Tibial nerve (tissue), 4 donors: ENCODE measurements around the gene NAIF1.

Experiments used
- EP300 ChIP-seq, 2 donors: sonication (generic); formaldehyde crosslinking; IDR thresholded peaks; one replicate each; pipeline ENCODE4 v1.6.1; 2017; ENCODE audit warnings: antibody characterized with exemption in 2 of 2, mild to moderate bottlenecking in 1 of 2
- POLR2A ChIP-seq, 2 donors: fragments of 450-650 bp; IDR thresholded peaks; one replicate each; pipeline ENCODE4 v1.6.1; 2017; ENCODE audit warnings: antibody characterized with exemption in 2 of 2, mild to moderate bottlenecking in 2 of 2, moderate library complexity in 2 of 2
- TF ChIP-seq, protein P1 (sequence below), 5 experiments: fragments of 200-600 bp in 3 of 5; fragments of 450-650 bp in 2 of 5; sonication (generic) in 3 of 5; IDR thresholded peaks; one replicate each; pipeline ENCODE4 v1.5.1; 2016 to 2019; ENCODE audit warnings: antibody characterized with exemption in 5 of 5, mild to moderate bottlenecking in 3 of 5, moderate library complexity in 2 of 5

DNA sequence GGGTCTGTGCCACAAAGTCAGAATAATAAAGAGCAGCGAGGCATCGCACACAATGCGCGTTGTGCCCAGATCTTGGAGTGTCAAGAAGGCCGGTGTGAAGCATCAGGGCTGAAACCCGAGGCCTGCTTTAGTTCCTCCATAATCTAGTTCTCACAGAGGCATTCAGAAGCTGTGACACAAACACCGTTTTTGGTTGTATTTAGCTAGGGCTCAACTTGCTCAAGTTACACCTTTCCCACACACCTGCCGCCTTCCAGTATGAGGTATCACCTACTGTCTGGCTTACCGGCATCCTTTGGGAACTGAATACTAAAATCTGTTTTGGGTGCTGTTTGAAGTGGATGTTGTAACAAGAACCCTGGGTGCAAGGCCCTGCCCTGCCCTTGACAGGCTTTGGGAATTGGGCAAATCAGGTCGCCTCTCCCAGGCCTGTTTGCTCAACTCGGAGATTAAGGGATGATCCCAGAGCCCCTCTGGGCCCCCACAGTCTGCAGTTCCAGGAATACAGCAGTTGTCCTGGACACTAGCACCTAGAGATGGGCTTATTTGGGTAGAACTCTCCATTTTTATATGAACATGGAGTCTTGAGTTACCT, 27.9 kb upstream of the NAIF1 start:
- TF ChIP-seq EP300 (IDR thresholded peaks at IDR 0.05) (no peak), POLR2A (IDR thresholded peaks at IDR 0.05) (no peak)
- TF ChIP-seq, protein P1, sequence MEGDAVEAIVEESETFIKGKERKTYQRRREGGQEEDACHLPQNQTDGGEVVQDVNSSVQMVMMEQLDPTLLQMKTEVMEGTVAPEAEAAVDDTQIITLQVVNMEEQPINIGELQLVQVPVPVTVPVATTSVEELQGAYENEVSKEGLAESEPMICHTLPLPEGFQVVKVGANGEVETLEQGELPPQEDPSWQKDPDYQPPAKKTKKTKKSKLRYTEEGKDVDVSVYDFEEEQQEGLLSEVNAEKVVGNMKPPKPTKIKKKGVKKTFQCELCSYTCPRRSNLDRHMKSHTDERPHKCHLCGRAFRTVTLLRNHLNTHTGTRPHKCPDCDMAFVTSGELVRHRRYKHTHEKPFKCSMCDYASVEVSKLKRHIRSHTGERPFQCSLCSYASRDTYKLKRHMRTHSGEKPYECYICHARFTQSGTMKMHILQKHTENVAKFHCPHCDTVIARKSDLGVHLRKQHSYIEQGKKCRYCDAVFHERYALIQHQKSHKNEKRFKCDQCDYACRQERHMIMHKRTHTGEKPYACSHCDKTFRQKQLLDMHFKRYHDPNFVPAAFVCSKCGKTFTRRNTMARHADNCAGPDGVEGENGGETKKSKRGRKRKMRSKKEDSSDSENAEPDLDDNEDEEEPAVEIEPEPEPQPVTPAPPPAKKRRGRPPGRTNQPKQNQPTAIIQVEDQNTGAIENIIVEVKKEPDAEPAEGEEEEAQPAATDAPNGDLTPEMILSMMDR (IDR thresholded peaks at IDR 0.05) = no peak
